Stimulated activated memory B cell treated with anti-CD40 and anti-IgM and Interleukin-4, amounts not matched to agents 10 μg/mL and 1 μg/mL and 100 μg/mL, for 72 hours (primary cell): Measurements from ENCODE around the gene RAP1GAP2.
"Not testable (repeated sequence)": the region's sequence is repeated elsewhere in the genome, so short reads cannot be mapped to it uniquely, and the experiment has no call there.

ENCODE experiments used
- ATAC-seq: fragments of 150-1000 bp; cut with Tn5 transposase; 2 replicates; pipeline ENCODE4 v1.10.0; 2021
- H3K27ac Mint-ChIP-seq: one replicate; pipeline ENCODE4 v1.8.0; 2022; ENCODE audit warnings: mild to moderate bottlenecking, mixed read lengths
- H3K27me3 Mint-ChIP-seq: one replicate; pipeline ENCODE4 v1.8.0; 2022; ENCODE audit warnings: mixed read lengths
- H3K36me3 Mint-ChIP-seq: one replicate; pipeline ENCODE4 v1.8.0; 2022; ENCODE audit warnings: mixed read lengths
- H3K4me1 Mint-ChIP-seq: one replicate; pipeline ENCODE4 v1.8.0; 2022; ENCODE audit warnings: mixed read lengths
- H3K4me3 Mint-ChIP-seq: one replicate; pipeline ENCODE4 v1.8.0; 2022; ENCODE audit warnings: mild to moderate bottlenecking, moderate library complexity, mixed read lengths
- H3K9me3 Mint-ChIP-seq: one replicate; pipeline ENCODE4 v1.8.0; 2022; ENCODE audit warnings: mixed read lengths

Gene RAP1GAP2

DNA sequence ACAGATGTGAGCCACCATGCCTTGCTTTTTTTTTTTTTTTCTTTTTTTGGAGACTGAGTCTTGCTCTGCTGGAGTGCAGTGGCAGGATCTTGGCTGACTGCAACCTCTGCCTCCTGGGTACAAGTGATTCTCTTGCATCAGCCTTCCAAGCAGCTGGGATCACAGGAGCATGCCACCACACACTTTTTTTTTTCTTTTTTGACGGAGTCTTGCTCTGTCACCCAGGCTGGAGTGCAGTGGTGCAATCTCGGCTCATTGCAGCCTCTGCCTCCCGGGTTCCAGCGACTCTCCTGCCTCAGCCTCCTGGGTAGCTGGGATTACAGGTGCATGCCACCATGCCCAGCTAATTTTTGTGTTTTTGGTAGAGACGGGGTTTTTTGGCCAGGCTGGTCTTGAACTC is 23.1 kb downstream of the RAP1GAP2 start:
- not testable (repeated sequence) for H3K4me3 Mint-ChIP-seq, H3K27ac Mint-ChIP-seq
- peaks cover 28% of the 10 kb centered on the region for H3K4me1 Mint-ChIP-seq

DNA sequence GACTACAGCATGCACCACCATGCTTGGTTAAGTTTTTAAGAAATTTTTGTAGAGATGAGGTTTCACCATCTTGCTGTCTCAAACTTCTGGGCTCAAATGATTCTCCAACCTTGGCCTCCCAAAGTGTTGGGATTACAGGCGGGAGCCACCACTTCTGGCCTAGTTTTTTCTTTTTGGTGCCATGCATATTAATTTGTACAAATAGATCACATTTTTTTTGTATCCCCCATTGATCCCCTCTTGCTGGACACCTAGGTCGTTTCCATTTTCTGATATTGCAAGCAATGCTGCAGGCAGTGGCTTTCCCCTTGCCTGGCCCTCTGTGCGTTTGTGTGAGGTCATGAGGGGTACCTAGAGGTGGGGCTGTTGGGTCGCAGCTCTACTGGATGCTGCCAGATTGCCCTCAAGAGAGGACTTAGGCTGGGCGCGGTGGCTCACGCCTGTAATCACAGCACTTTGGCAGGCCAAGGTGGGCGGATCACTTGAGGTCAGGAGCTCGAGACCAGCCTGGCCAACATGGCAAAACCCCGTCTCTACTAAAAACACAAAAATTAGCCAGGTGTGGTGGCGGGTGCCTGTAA is 23.8 kb downstream of the RAP1GAP2 start:
- Mint-ChIP-seq H3K27ac (no peak overlapping the region), H3K4me3 (no peak overlapping the region), H3K27me3 (no peaks in the 10 kb centered on the region), H3K36me3 (no peaks in the 10 kb centered on the region), H3K4me1 (peaks cover 26% of the 10 kb centered on the region), H3K9me3 (no peaks in the 10 kb centered on the region)
- no peak for ATAC-seq

More for the DNA sequence above, 23.1 kb downstream of the RAP1GAP2 start:
- not testable (repeated sequence) for H3K27me3 Mint-ChIP-seq, ATAC-seq, H3K36me3 Mint-ChIP-seq, H3K9me3 Mint-ChIP-seq

DNA sequence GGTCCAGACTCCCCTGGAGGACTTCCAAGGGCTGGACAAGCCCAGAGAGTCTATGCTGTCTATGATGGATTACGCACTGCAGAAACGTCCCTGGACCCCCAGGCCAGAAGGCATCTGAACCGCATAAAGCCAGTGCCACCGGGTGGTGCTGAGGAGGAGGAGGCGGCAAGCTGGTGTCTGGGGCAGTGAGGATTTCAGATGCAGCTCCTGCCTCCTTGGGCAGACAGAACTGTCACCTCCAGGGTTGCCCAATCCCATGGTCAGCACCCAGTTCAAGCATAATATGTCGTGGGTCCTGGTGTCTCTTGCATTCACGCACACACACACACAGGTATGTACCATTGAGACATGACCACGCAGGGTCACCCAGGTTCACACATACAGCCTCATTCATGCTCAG is 25.6 kb downstream of the RAP1GAP2 start:
- H3K9me3 Mint-ChIP-seq, result no peaks in the 10 kb centered on the region
- H3K4me1 Mint-ChIP-seq, result peaks cover 34% of the 10 kb centered on the region
- H3K4me3 Mint-ChIP-seq, result no peak overlapping the region
- no peak overlapping the region for H3K27ac Mint-ChIP-seq
- H3K27me3 Mint-ChIP-seq, result no peaks in the 10 kb centered on the region
- ATAC-seq, result no peak
- no peaks in the 10 kb centered on the region for H3K36me3 Mint-ChIP-seq

DNA sequence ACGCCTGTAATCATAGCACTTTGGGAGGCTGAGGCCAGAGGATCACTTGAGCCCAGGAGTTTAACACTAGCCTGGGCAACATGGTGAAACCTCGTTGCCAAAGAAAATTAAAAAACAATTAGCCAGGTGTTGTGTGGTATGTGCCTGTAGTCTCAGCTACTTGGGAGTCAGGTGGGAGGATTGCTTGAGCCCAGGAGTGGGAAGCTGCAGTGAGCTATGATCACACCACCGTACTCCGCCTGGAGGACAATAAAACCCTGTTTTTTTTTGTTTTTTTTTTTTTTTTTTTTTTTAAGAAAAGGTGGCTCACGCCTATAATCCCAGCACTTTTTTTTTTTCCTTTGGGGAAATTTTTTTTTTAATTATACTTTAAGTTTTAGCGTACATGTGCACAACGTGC is 26.1 kb downstream of the RAP1GAP2 start:
- H3K9me3 Mint-ChIP-seq, result no peaks in the 10 kb centered on the region
- peaks cover 36% of the 10 kb centered on the region for H3K4me1 Mint-ChIP-seq
- no peaks in the 10 kb centered on the region for H3K36me3 Mint-ChIP-seq
- no peak for ATAC-seq
- no peak overlapping the region for H3K27ac Mint-ChIP-seq
- no peak overlapping the region for H3K4me3 Mint-ChIP-seq
- H3K27me3 Mint-ChIP-seq, result no peaks in the 10 kb centered on the region

DNA sequence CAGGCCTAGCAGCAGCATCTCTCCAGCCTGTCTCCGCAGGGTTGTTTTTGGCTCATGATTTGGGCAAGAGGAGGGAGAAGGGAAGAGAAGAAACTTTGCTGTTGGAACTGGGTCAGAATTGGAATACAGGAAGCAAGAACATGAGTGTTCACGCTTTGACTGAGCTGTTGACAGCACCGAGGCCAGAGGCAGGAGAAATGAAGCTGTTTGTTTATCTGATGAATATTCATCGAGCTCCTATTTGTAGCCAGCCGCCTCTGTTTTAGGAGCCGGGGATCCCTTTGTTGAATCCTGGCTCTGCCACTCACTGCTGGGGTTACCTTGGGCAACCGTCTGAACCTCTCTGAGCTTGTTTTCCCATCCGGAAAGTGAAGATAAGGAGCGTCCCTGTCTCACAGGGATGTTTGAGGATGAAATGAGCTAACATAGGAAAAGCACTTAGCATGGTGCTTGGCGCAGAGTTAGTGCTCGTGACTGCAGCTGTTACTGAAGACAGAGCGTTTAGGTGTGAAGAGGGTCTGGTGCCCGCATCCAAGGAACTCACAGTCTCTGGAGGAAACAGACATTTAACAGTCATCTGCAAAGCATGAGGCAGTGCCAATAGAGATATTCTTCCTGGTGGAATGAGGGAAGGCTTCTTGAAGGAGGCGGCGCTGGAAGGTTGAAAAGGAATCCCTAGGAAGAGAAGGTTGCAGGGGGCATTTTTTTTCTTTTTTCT is 29.2 kb downstream of the RAP1GAP2 start:
- Mint-ChIP-seq H3K9me3 (no peaks in the 10 kb centered on the region), H3K4me3 (no peak overlapping the region), H3K27me3 (peaks cover 8% of the 10 kb centered on the region)

DNA sequence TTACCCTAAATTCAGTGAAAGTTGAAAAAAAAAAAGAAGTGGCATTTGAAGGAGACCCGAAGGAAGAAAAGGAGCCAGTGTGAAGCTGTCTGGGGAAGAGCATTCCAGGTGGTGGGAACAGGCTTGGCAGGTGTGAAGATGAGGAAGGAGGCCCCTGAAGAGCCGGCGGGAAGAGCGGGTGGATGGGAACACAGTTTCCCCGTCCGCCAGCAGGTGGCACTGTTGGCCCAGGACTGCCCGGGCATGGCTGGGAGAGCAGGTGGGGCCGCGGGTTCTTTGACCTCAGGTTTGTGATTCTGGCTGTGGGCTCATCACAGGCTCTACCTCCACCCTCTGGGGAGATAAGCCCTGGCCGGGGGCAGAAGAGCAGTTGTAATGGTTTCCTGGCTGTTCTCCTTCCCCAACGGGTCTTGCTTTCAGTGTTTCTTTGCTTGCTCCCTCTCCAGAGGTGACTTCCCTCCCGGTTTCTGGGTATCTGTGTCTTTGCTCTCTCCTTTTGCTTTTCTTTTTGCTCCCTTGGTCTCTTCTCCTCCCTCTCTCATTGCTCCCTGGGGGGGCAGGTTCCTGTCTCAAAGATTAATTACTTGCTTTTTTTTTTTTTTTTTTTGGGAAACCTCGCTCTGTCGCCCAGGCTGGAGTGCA is 32.3 kb downstream of the RAP1GAP2 start:
- H3K4me1 Mint-ChIP-seq, result peaks cover 45% of the 10 kb centered on the region
- ATAC-seq, result peak; percentile 89
- H3K4me3 Mint-ChIP-seq, result no peak overlapping the region
- no peaks in the 10 kb centered on the region for H3K36me3 Mint-ChIP-seq
- H3K27me3 Mint-ChIP-seq, result peaks cover 16% of the 10 kb centered on the region
- no peak overlapping the region for H3K27ac Mint-ChIP-seq
- H3K9me3 Mint-ChIP-seq, result no peaks in the 10 kb centered on the region

More for the DNA sequence above, 29.2 kb downstream of the RAP1GAP2 start:
- Mint-ChIP-seq H3K4me1 (peaks cover 52% of the 10 kb centered on the region), H3K36me3 (no peaks in the 10 kb centered on the region), H3K27ac (peak overlapping the region; percentile 56)
- no peak for ATAC-seq

DNA sequence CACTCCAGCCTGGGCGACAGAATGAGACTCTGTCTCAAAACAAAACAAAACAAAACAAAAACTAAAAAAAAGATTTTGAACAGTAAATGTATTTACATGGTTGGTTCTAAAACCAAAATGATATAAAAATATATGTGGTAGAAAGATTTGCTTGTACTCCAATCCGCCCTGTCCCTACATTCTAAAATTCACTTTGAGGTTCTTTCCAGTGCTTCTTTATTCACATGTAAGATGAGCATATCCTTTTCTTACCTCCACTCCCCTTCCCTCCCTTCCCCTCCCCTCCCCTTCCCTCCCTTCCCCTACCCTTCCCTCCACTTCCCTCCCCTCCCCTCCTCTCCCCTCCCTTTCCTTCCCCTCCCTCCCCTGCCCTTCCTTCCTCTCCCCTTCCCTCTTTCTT is 34.4 kb downstream of the RAP1GAP2 start:
- Mint-ChIP-seq H3K27ac (no peak overlapping the region), H3K9me3 (no peaks in the 10 kb centered on the region), H3K27me3 (peaks cover 19% of the 10 kb centered on the region), H3K4me3 (no peak overlapping the region), H3K36me3 (peaks cover 3% of the 10 kb centered on the region), H3K4me1 (peaks cover 30% of the 10 kb centered on the region)
- ATAC-seq, result no peak

DNA sequence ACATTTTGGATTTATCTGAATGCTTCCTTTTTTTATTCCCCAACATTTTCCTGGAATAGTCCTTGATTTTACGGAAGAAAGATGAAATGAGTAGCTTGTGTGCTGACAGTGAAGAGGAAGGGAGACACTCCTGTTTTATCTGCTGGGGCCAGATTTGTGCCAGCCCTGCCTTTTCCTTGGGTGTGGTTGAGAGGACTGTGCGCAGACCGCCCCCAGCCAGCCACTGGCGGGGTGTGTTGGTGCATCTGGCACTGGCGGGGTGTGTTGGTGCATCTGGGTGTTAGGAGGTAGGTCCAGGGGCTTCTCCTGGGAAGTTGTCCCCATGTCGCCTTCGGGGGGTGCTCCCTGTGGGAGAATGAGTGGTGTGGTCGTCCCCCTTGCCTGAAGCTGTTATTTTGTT is 39.5 kb downstream of the RAP1GAP2 start:
- Mint-ChIP-seq H3K27me3 (peaks cover 33% of the 10 kb centered on the region), H3K4me1 (peaks cover 15% of the 10 kb centered on the region), H3K27ac (no peak overlapping the region), H3K36me3 (peaks cover 12% of the 10 kb centered on the region), H3K9me3 (no peaks in the 10 kb centered on the region), H3K4me3 (no peak overlapping the region)
- ATAC-seq, result no peak

DNA sequence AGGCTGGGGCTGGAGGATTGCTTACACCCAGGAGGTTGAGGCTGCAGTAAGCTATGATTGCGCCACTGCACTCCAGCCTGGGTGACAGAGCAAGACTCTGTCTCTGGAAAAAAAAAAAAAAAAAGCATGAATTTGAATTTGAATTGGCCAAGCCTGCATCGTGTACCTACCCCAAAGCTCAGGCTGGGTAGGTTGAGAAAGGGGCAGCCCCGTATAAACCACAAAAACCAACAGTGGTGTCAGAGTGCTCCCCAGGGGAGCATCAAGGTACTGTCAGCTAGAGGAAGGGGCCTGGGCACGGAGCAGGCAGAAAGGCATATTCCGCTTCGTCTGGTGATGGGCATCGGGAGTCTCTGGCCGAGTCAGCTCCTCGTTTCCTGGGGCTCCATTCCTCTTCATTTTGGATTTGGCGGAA is 40.9 kb downstream of the RAP1GAP2 start:
- peaks cover 15% of the 10 kb centered on the region for H3K4me1 Mint-ChIP-seq
- peak overlapping the region; percentile 3 for H3K4me3 Mint-ChIP-seq
- no peaks in the 10 kb centered on the region for H3K9me3 Mint-ChIP-seq
- ATAC-seq, result peak; percentile 100
- H3K27me3 Mint-ChIP-seq, result peaks cover 41% of the 10 kb centered on the region
- H3K36me3 Mint-ChIP-seq, result peaks cover 12% of the 10 kb centered on the region
- H3K27ac Mint-ChIP-seq, result peak overlapping the region; percentile 25

DNA sequence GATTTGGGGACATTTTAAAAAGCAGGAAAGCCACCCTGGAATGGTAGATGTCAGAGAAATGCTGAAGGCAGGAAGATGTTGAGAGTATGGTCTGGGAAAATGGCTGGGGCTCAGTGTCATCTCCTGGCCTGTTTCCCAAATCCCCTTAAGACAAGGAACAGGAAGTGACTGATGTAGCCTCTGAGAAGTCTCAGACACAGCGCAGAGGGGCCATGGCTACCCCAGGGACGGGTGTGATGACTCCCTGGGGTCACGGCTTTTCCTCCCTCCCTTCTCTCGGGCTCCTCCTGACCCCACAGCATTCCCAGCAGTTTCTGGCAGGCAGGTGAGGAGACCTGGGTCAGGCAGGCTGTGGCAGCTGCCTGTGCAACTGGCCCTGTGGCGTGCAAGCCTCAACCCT is 45.4 kb downstream of the RAP1GAP2 start:
- H3K4me3 Mint-ChIP-seq, result no peak overlapping the region
- peaks cover 55% of the 10 kb centered on the region for H3K27me3 Mint-ChIP-seq
- no peaks in the 10 kb centered on the region for H3K9me3 Mint-ChIP-seq
- ATAC-seq, result no peak
- peaks cover 12% of the 10 kb centered on the region for H3K36me3 Mint-ChIP-seq
- H3K27ac Mint-ChIP-seq, result no peak overlapping the region
- H3K4me1 Mint-ChIP-seq, result peaks cover 15% of the 10 kb centered on the region

DNA sequence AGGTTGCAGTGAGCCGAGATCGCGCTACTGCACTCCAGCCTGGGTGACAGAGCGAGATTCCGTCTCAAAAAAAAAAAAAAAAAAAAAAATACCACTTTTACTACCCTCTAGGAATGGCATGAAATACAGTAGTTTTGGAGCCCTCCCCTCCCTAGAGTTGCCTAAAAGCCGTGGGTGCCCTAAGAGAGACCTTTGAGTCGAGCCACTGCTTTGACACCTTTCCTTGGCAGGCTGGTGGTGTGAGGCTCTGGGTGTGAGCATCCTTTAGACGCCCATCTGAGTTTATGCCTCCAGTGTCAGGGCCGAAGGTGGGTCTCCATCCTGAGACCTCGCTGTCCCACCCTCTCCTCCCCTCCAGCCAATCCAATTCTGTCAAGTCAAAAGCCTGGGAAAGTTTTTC is 46.2 kb downstream of the RAP1GAP2 start:
- no peak overlapping the region for H3K4me3 Mint-ChIP-seq
- peaks cover 10% of the 10 kb centered on the region for H3K4me1 Mint-ChIP-seq
- H3K9me3 Mint-ChIP-seq, result no peaks in the 10 kb centered on the region
- no peak for ATAC-seq
- peaks cover 12% of the 10 kb centered on the region for H3K36me3 Mint-ChIP-seq
- peaks cover 59% of the 10 kb centered on the region for H3K27me3 Mint-ChIP-seq
- no peak overlapping the region for H3K27ac Mint-ChIP-seq

DNA sequence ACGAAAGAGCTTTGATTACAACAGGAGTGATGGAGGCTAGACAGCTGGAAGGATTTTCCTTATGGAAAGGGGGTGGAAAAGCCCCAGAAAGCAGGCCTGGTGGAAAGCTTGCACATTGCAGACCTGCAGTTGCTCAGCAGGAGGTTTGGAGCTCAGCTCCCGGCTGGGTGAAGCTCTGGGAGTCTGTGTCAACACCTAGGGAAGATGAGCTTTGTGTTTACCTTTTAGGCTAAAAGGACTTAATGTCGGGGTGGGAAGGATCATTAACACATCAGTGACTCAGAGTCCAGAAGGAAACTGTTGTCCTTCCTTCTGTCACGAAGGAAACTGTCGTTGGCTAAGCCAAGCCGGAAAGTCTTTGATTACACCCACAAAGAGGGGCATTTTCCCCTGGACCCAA is 48.2 kb downstream of the RAP1GAP2 start:
- ATAC-seq, result no peak
- Mint-ChIP-seq H3K27me3 (peaks cover 68% of the 10 kb centered on the region), H3K4me1 (peaks cover 17% of the 10 kb centered on the region), H3K27ac (no peak overlapping the region), H3K9me3 (no peaks in the 10 kb centered on the region), H3K36me3 (peaks cover 6% of the 10 kb centered on the region), H3K4me3 (no peak overlapping the region)

DNA sequence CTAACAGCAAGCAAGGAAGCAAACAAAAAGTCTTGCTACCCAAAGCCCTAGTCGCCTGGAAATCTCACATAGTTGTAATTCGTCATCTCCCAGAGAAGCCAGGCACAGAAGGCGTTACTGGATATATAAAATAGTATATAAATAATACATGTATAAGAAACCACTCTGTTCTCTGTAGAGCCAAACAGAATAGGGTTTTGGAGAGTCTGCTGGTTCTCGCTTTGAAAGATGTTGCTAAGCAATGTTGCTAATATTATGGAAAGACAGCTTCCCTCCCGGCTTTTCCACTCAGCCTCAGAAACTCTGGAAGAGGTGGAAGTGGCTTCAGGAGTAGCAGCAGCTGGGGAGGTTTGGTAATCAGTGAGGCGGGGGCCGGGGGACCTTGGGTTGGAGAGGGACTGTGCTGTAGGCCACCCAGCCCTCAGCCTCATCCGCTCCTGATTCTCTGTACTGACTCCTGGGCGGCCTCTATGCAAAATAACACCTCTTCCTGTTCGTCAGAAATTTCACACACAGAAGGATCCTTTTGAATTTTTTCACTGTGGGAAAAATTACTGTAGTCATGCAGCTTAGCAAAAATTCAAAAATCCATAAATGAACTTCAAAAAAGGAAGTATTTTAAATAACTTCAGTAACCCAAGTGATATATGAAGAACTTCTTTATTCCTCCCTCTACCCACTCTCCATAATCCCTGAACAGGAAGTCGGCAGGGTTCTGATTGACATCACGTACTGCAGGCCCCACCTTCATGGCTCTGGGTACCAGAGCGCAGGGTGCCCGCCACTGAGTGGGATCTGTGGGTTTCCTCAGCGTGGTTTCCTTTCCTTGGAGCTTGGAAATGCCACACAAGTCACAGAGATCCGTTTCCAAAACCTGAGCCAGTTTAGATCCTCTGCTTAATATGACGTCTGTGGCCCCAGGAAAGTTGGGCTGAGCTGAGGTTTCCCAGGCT is 51.4 kb downstream of the RAP1GAP2 start:
- ATAC-seq, result no peak
- Mint-ChIP-seq H3K36me3 (peaks cover 6% of the 10 kb centered on the region), H3K4me3 (no peak overlapping the region)

DNA sequence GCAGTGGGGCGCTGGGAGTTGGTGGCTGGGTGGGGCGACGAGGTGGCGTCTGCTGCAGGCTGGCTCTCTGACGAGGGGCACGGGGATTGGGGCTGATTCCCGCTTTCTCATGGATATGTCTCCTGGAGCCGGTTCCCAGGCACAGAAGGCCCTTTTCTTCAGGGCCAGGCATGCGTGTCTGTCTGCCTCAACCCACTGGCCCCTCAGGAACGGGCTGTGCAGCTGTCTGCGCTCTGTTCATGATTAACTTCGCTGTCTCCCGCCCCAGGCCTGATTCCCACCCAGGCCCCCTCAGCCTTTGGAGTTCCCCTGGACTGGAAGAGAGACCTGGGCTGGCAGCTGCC is 53.1 kb downstream of the RAP1GAP2 start:
- Mint-ChIP-seq H3K4me1 (peaks cover 21% of the 10 kb centered on the region), H3K36me3 (peaks cover 2% of the 10 kb centered on the region), H3K9me3 (no peaks in the 10 kb centered on the region), H3K27ac (no peak overlapping the region), H3K4me3 (no peak overlapping the region), H3K27me3 (peaks cover 47% of the 10 kb centered on the region)
- ATAC-seq, result no peak

More for the DNA sequence above, 51.4 kb downstream of the RAP1GAP2 start:
- no peak overlapping the region for H3K27ac Mint-ChIP-seq
- peaks cover 17% of the 10 kb centered on the region for H3K4me1 Mint-ChIP-seq
- H3K9me3 Mint-ChIP-seq, result no peaks in the 10 kb centered on the region
- H3K27me3 Mint-ChIP-seq, result peaks cover 59% of the 10 kb centered on the region

DNA sequence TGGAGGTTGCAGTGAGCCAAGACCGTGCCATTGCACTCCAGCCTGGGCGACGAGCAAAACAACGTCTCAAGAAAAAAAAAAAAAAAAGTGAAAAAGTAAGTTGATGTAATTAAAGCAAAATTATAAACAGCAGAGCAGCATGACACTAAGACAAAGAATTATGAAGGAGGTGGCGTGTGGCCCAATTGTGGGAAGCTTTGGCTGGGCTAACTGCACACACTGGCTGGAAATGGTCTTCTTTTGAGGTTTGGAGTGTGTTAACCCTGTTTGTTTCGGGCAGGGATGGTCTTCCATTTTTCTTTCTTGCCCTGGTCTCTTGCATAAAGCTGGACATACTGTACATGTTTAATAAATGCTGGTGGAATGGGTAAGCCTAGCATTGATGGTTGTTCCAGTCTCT is 54.8 kb downstream of the RAP1GAP2 start:
- Mint-ChIP-seq H3K4me1 (peaks cover 33% of the 10 kb centered on the region), H3K36me3 (no peaks in the 10 kb centered on the region), H3K27ac (no peak overlapping the region), H3K27me3 (peaks cover 58% of the 10 kb centered on the region), H3K4me3 (no peak overlapping the region), H3K9me3 (no peaks in the 10 kb centered on the region)
- ATAC-seq, result no peak
